HepG2 (cell line): ENCODE data around the gene GPA33. TPM values are rescaled to one million over a fixed set of nuclear protein-coding genes. Genes with fewer than 3 reads are reported as not detected.

Experiments
- ATAC-seq: fragments of 200-7000 bp; cut with Tn5 transposase; 3 replicates; pipeline ENCODE4 v1.9.1; 2020; ENCODE audit warnings: mild to moderate bottlenecking, moderate library complexity
- BruUV-seq: library from RNA; stranded (reverse); fragments of 400-500 nt; replicated peaks from 2 replicates; lab custom pipeline; 2021; lab: Mats Ljungman, UMichigan
- CTCF ChIA-PET: fragments of 300-600 bp; formaldehyde crosslinking; extraction: SDS; loops from one replicate; lab custom pipeline; 2021; ENCODE audit warnings: low total read pairs, inconsistent platforms, low intra/inter-chr PET ratio; lab: Yijun Ruan, JAX
- POLR2A ChIA-PET: fragments of 350-600 bp; sonication (Branson Sonifier 250); formaldehyde crosslinking; loops from one replicate; lab custom pipeline; 2020; ENCODE audit warnings: antibody characterized with exemption, inconsistent platforms; lab: Yijun Ruan, JAX
- DNase-seq: peaks from one replicate; pipeline ENCODE4 v3.0.0-alpha.2; 2015; ENCODE audit warnings: low spot score
- FAIRE-seq: peaks from 3 replicates; lab custom pipeline; 2011; peaks lifted over from hg19 to GRCh38; lab: Jason Lieb, UNC
- H2AFZ ChIP-seq: one replicate; pipeline ENCODE4 v1.6.1; 2011; ENCODE audit warnings: low read length, inconsistent platforms
- H3K27ac ChIP-seq: fragments of 300-600 bp; 3 replicates; pipeline ENCODE4 v1.8.0; 2011; ENCODE audit warnings: mixed run types, mild to moderate bottlenecking, mixed read lengths, low read length, inconsistent platforms; ENCODE audit not compliant: insufficient read depth; ENCODE audit errors: extremely low read length
- H3K27me3 ChIP-seq, 2 experiments: fragments of 200-600 bp in 1 of 2; 2 replicates in 1 of 2; 3 replicates in 1 of 2; pipeline versions ENCODE4 v1.6.0 to v1.8.0; 2011; ENCODE audit warnings: low read length in 2 of 2, mild to moderate bottlenecking in 2 of 2, moderate library complexity in 2 of 2, inconsistent platforms in 1 of 2; ENCODE audit not compliant: insufficient read depth in 2 of 2, control insufficient read depth in 1 of 2
- H3K36me3 ChIP-seq, 2 experiments: fragments of 200-600 bp in 1 of 2; replicated peaks in 1 of 2; 2 replicates in 1 of 2; 3 replicates in 1 of 2; pipeline versions ENCODE4 v1.5.1 to v1.8.0; 2011; ENCODE audit warnings: low read length in 2 of 2, inconsistent platforms in 1 of 2; ENCODE audit not compliant: insufficient read depth in 2 of 2, control insufficient read depth in 1 of 2
- H3K4me1 ChIP-seq: 2 replicates; pipeline ENCODE4 v1.5.1; 2012; ENCODE audit warnings: low read length, inconsistent platforms; ENCODE audit not compliant: insufficient read depth
- H3K4me2 ChIP-seq: 2 replicates; pipeline ENCODE4 v1.6.0; 2011; ENCODE audit warnings: low read depth, low read length, inconsistent platforms
- H3K4me3 ChIP-seq, 3 experiments: fragments of 200-600 bp in 1 of 3; sonication (generic), shearing (Covaris generic) in 1 of 3; replicated peaks in 1 of 3; 2 replicates each; pipeline ENCODE4 v1.5.1; 2011 to 2016; ENCODE audit warnings: low read length in 3 of 3, inconsistent platforms in 2 of 3, low read depth in 2 of 3, mild to moderate bottlenecking in 2 of 3, control low read depth in 1 of 3, mixed read lengths in 1 of 3; ENCODE audit not compliant: insufficient read depth in 1 of 3
- H3K79me2 ChIP-seq: one replicate; pipeline ENCODE4 v1.6.1; 2011; ENCODE audit warnings: low read length, inconsistent platforms; ENCODE audit not compliant: insufficient read depth
- H3K9ac ChIP-seq: 2 replicates; pipeline ENCODE4 v1.6.0; 2011; ENCODE audit warnings: mild to moderate bottlenecking, low read depth, low read length, inconsistent platforms; ENCODE audit not compliant: insufficient read depth
- H3K9me3 ChIP-seq: 2 replicates; pipeline ENCODE4 v1.5.1; 2012; ENCODE audit warnings: mild to moderate bottlenecking, low read length
- H4K20me1 ChIP-seq: 2 replicates; pipeline ENCODE4 v1.6.0; 2011; ENCODE audit warnings: inconsistent platforms, mild to moderate bottlenecking, low read length, moderate library complexity; ENCODE audit not compliant: insufficient read depth
- CENPX ChIP-seq: sonication (generic); formaldehyde crosslinking; IDR thresholded peaks from 2 replicates; pipeline ENCODE4 v1.9.0; 2021; ENCODE audit warnings: mild to moderate bottlenecking, missing genetic modification reagents, moderate library complexity
- DMTF1 ChIP-seq: sonication (generic); formaldehyde crosslinking; IDR thresholded peaks from 2 replicates; pipeline ENCODE4 v1.4.0; 2020; ENCODE audit warnings: mild to moderate bottlenecking, missing genetic modification reagents
- DZIP1 ChIP-seq: sonication (generic); formaldehyde crosslinking; IDR thresholded peaks from 2 replicates; pipeline ENCODE4 v1.5.0; 2020; ENCODE audit warnings: mild to moderate bottlenecking, missing genetic modification reagents
- ETV5 ChIP-seq: IDR thresholded peaks from 2 replicates; pipeline ENCODE4 v1.6.1; 2018; ENCODE audit warnings: missing biosample characterization, missing genetic modification reagents, inconsistent platforms, borderline replicate concordance
- FOXA3 ChIP-seq: IDR thresholded peaks from 2 replicates; pipeline ENCODE4 v1.6.1; 2016; ENCODE audit warnings: missing genetic modification reagents, missing compliant biosample characterization
- MAFF ChIP-seq: IDR thresholded peaks from 2 replicates; pipeline ENCODE4 v1.6.1; 2011; ENCODE audit warnings: low read depth, low read length, improper control_type of control experiment
- PAX8 ChIP-seq: sonication (generic); formaldehyde crosslinking; IDR thresholded peaks from 2 replicates; pipeline ENCODE4 v1.8.0; 2022; ENCODE audit warnings: mild to moderate bottlenecking, missing genetic modification reagents, borderline replicate concordance
- PHF8 ChIP-seq: sonication (generic); formaldehyde crosslinking; IDR thresholded peaks from 2 replicates; pipeline ENCODE4 v1.5.0; 2020; ENCODE audit warnings: missing genetic modification reagents
- TBP ChIP-seq: sonication (generic); formaldehyde crosslinking; IDR thresholded peaks from 2 replicates; pipeline ENCODE4 v1.5.0; 2020; ENCODE audit warnings: missing genetic modification reagents
- ZNF484 ChIP-seq: sonication (generic); formaldehyde crosslinking; IDR thresholded peaks from 2 replicates; pipeline ENCODE4 v1.5.1; 2020; ENCODE audit warnings: mild to moderate bottlenecking, low read depth, missing genetic modification reagents, borderline replicate concordance
- ZNF687 ChIP-seq: sonication (generic); formaldehyde crosslinking; IDR thresholded peaks from 2 replicates; pipeline ENCODE4 v1.5.1; 2020; ENCODE audit warnings: mild to moderate bottlenecking, missing genetic modification reagents, moderate library complexity
- WGBS: methylation state at CpG from one replicate; pipeline ENCODE4 v1.1.6; 2017; ENCODE audit warnings: low lambda C conversion rate; 5-methylcytosine and 5-hydroxymethylcytosine counted together
- in situ Hi-C: cut with HindIII; loops from 2 replicates; pipeline ENCODE4 v1.10.0; 2017; ENCODE audit warnings: low pct_unique_long_range_greater_than_20kb; ENCODE audit not compliant: extremely low pct_ligation_motif_present
- intact Hi-C: fragments of 100-400 bp; cut with micrococcal nuclease; formaldehyde crosslinking; loops from one replicate; pipeline ENCODE4 v1.10.0; 2022; ENCODE audit not compliant: unreplicated experiment
- polyA plus RNA-seq, 8 experiments: library from polyadenylated mRNA; depleted of rRNA in 3 of 8; stranded (reverse) in 7 of 8; unstranded in 1 of 8; fragments of >200 nt; fragmentation: Illumina TruSeq in 4 of 8; extraction: Trizol in 4 of 8; gene quantifications; 2 replicates each; pipeline versions ENCODE4 v1.2.1 to v1.2.3, GENCODE V29; 2011 to 2016; ENCODE audit warnings: low read depth in 4 of 8, missing spikeins in 1 of 8, mixed read lengths in 1 of 8; ENCODE audit not compliant: insufficient read depth in 1 of 8
- total RNA-seq, 5 experiments: library from RNA; depleted of rRNA; stranded (reverse); fragments of >200 nt; fragmentation: Illumina TruSeq; extraction: Trizol; gene quantifications; 2 replicates each; pipeline ENCODE4 v1.2.3, GENCODE V29; 2016; ENCODE audit warnings: low read depth in 1 of 5

The GPA33 gene
- total and polyA plus RNA-seq, 2 of the 13 experiments (the other 11 are each of a cell fraction or from before 2014, with no cell fraction given): not detected

- H3K9ac ChIP-seq: no peak overlapping the region
- WGBS: 0% methylated on average over 2 of the region's 2 CpGs
- in situ Hi-C loops: no loop called here
Measured at GRCh38 chr1:167100730-167101129, 10.6 kb upstream of the GPA33 start.

GRCh38 chr1:167099851-167100250 lies 9.7 kb upstream of the GPA33 start:
- Histone ChIP-seq H3K4me1 (no peaks in the 10 kb centered on the region), H3K9ac (no peak overlapping the region), H3K9me3 (no peaks in the 10 kb centered on the region), H3K4me2 (no peak overlapping the region), H2AFZ (no peak overlapping the region), H3K4me3 (no peak overlapping the region), H3K27ac (no peak overlapping the region), H4K20me1 (no peaks in the 10 kb centered on the region), H3K36me3 (no peaks in the 10 kb centered on the region), H3K27me3 (peaks cover 1 to 17% of the 10 kb centered on the region in 2 experiments; a peak in 3 of 5 replicates), H3K79me2 (no peaks in the 10 kb centered on the region)
- WGBS: 0% methylated on average over 1 of the region's 1 CpG
- no TSS peak for BruUV-seq
- intact Hi-C loops (no loop called here), in situ Hi-C loops (no loop called here)
- ChIA-PET CTCF (no interaction called here), POLR2A (no interaction called here)
- ATAC-seq (no peak), FAIRE-seq (no peak), DNase-seq (no peak)
- TF ChIP-seq PHF8 (CRISPR knock-in tag) (no peak), DZIP1 (no peak), DMTF1 (CRISPR knock-in tag) (no peak), CENPX (CRISPR knock-in tag) (no peak), ZNF484 (CRISPR knock-in tag) (no peak), MAFF (no peak), ETV5 (CRISPR knock-in tag) (no peak), ZNF687 (CRISPR knock-in tag) (no peak)

More at GRCh38 chr1:167100730-167101129, 10.6 kb upstream of the GPA33 start:
- no peaks in the 10 kb centered on the region for H3K9me3 ChIP-seq
- H3K36me3 ChIP-seq: no peaks in the 10 kb centered on the region
- ATAC-seq (no peak), DNase-seq (no peak), FAIRE-seq (no peak)
- intact Hi-C loops: no loop called here
- ChIA-PET CTCF (no interaction called here), POLR2A (no interaction called here)
- BruUV-seq: no TSS peak
- no peak overlapping the region for H3K4me3 ChIP-seq
- no peaks in the 10 kb centered on the region for H3K79me2 ChIP-seq
- no peak overlapping the region for H2AFZ ChIP-seq
- H3K4me1 ChIP-seq: no peaks in the 10 kb centered on the region
- TF ChIP-seq PAX8 (CRISPR knock-in tag) (no peak), TBP (CRISPR knock-in tag) (no peak), FOXA3 (CRISPR knock-in tag) (no peak)
- H3K27me3 ChIP-seq: peaks cover 1 to 23% of the 10 kb centered on the region in 2 experiments; a peak in 3 of 5 replicates
- H3K27ac ChIP-seq: no peak overlapping the region
- H3K4me2 ChIP-seq: no peak overlapping the region
- H4K20me1 ChIP-seq: no peaks in the 10 kb centered on the region
